ENCODE data around the gene MSI1. TPM values are rescaled to one million over a fixed set of nuclear protein-coding genes. Genes with fewer than 3 reads are reported as not detected.
A peak's percentile ranks its signal among the peaks of the same experiment; 100 is the strongest.

MSI1 gene
- total and polyA plus RNA-seq, 2 of the 13 experiments (the other 11 are each of a cell fraction or from before 2014, with no cell fraction given), result 0.09 to 0.46 TPM

DNA sequence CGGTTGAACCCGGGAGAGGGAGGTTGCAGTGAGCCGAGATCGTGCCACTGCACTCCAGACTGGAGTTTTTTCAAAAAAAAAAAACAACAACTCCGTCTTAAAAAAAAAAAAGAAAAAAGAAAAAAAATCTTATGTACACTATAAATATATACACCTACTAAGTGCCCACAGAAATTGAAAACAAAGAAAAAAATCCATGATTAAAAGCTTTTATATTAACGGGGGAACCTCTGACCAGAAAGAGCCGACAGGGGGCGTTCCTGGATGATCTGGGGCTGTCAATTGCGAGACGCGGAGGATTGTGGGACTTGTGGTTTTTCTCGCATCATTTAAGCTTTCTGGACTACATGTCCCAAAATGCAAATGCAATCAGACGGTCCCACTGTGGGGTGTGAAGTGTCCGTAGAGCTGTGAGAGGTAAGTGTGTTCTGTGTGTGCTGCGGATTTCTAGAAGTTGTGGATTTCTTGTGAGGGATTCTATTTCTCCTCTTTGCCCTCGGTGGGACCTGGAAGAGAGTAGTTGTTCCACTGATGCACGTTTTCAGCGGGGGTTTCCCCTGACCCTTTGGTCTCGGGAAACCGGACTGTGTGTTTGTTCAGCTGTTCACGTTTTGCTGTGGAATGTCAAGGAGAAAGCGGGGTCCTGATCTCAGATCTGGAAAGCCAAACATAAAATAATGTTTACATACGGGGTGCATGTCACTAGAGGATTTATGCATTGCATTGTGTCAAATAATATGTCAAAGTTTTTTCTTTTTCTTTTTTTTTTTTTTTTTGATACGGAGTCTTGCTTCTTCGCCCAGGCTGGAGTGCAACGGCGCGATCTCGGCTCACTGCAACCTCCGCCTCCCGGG is 66.8 kb downstream of the MSI1 start, which contains the start of gene SIRT4 (continued):
- TF ChIP-seq, protein P1, sequence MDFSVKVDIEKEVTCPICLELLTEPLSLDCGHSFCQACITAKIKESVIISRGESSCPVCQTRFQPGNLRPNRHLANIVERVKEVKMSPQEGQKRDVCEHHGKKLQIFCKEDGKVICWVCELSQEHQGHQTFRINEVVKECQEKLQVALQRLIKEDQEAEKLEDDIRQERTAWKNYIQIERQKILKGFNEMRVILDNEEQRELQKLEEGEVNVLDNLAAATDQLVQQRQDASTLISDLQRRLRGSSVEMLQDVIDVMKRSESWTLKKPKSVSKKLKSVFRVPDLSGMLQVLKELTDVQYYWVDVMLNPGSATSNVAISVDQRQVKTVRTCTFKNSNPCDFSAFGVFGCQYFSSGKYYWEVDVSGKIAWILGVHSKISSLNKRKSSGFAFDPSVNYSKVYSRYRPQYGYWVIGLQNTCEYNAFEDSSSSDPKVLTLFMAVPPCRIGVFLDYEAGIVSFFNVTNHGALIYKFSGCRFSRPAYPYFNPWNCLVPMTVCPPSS (IDR thresholded peaks at IDR 0.05), result no peak
- TF ChIP-seq ZNF225 (CRISPR knock-in tag; IDR thresholded peaks at IDR 0.05), result no peak
- TF ChIP-seq ZSCAN31 (CRISPR knock-in tag; IDR thresholded peaks at IDR 0.05; ENCODE audit: low read depth), result 0 out of 2 replicates have a peak, but pooled peaks have one; percentile 20
- TF ChIP-seq, protein P2, sequence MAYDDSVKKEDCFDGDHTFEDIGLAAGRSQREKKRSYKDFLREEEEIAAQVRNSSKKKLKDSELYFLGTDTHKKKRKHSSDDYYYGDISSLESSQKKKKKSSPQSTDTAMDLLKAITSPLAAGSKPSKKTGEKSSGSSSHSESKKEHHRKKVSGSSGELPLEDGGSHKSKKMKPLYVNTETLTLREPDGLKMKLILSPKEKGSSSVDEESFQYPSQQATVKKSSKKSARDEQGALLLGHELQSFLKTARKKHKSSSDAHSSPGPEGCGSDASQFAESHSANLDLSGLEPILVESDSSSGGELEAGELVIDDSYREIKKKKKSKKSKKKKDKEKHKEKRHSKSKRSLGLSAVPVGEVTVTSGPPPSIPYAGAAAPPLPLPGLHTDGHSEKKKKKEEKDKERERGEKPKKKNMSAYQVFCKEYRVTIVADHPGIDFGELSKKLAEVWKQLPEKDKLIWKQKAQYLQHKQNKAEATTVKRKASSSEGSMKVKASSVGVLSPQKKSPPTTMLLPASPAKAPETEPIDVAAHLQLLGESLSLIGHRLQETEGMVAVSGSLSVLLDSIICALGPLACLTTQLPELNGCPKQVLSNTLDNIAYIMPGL (CRISPR knock-in tag; IDR thresholded peaks at IDR 0.05; ENCODE audit: borderline replicate concordance in 1 of 2, low read depth in 1 of 2), result peak; percentile 65 to 67; a peak in 3 of 4 replicates
- TF ChIP-seq RCOR2 (CRISPR knock-in tag; IDR thresholded peaks at IDR 0.05), result 0 out of 2 replicates have a peak, but pooled peaks have one; percentile 10
- TF ChIP-seq, protein P3, sequence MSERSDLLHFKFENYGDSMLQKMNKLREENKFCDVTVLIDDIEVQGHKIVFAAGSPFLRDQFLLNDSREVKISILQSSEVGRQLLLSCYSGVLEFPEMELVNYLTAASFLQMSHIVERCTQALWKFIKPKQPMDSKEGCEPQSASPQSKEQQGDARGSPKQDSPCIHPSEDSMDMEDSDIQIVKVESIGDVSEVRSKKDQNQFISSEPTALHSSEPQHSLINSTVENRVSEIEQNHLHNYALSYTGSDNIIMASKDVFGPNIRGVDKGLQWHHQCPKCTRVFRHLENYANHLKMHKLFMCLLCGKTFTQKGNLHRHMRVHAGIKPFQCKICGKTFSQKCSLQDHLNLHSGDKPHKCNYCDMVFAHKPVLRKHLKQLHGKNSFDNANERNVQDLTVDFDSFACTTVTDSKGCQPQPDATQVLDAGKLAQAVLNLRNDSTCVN (CRISPR knock-in tag; IDR thresholded peaks at IDR 0.05; ENCODE audit: borderline replicate concordance), result 0 out of 2 replicates have a peak, but pooled peaks have one; percentile 31
- TF ChIP-seq, protein P4, sequence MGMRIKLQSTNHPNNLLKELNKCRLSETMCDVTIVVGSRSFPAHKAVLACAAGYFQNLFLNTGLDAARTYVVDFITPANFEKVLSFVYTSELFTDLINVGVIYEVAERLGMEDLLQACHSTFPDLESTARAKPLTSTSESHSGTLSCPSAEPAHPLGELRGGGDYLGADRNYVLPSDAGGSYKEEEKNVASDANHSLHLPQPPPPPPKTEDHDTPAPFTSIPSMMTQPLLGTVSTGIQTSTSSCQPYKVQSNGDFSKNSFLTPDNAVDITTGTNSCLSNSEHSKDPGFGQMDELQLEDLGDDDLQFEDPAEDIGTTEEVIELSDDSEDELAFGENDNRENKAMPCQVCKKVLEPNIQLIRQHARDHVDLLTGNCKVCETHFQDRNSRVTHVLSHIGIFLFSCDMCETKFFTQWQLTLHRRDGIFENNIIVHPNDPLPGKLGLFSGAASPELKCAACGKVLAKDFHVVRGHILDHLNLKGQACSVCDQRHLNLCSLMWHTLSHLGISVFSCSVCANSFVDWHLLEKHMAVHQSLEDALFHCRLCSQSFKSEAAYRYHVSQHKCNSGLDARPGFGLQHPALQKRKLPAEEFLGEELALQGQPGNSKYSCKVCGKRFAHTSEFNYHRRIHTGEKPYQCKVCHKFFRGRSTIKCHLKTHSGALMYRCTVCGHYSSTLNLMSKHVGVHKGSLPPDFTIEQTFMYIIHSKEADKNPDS (CRISPR knock-in tag; IDR thresholded peaks at IDR 0.05), result no peak
- TF ChIP-seq ZNF33A (CRISPR knock-in tag; IDR thresholded peaks at IDR 0.05; ENCODE audit: borderline replicate concordance), result no peak
- no peak for TF ChIP-seq ZNF333 (CRISPR knock-in tag; IDR thresholded peaks at IDR 0.05; ENCODE audit: borderline replicate concordance)
- TF ChIP-seq, protein P5, sequence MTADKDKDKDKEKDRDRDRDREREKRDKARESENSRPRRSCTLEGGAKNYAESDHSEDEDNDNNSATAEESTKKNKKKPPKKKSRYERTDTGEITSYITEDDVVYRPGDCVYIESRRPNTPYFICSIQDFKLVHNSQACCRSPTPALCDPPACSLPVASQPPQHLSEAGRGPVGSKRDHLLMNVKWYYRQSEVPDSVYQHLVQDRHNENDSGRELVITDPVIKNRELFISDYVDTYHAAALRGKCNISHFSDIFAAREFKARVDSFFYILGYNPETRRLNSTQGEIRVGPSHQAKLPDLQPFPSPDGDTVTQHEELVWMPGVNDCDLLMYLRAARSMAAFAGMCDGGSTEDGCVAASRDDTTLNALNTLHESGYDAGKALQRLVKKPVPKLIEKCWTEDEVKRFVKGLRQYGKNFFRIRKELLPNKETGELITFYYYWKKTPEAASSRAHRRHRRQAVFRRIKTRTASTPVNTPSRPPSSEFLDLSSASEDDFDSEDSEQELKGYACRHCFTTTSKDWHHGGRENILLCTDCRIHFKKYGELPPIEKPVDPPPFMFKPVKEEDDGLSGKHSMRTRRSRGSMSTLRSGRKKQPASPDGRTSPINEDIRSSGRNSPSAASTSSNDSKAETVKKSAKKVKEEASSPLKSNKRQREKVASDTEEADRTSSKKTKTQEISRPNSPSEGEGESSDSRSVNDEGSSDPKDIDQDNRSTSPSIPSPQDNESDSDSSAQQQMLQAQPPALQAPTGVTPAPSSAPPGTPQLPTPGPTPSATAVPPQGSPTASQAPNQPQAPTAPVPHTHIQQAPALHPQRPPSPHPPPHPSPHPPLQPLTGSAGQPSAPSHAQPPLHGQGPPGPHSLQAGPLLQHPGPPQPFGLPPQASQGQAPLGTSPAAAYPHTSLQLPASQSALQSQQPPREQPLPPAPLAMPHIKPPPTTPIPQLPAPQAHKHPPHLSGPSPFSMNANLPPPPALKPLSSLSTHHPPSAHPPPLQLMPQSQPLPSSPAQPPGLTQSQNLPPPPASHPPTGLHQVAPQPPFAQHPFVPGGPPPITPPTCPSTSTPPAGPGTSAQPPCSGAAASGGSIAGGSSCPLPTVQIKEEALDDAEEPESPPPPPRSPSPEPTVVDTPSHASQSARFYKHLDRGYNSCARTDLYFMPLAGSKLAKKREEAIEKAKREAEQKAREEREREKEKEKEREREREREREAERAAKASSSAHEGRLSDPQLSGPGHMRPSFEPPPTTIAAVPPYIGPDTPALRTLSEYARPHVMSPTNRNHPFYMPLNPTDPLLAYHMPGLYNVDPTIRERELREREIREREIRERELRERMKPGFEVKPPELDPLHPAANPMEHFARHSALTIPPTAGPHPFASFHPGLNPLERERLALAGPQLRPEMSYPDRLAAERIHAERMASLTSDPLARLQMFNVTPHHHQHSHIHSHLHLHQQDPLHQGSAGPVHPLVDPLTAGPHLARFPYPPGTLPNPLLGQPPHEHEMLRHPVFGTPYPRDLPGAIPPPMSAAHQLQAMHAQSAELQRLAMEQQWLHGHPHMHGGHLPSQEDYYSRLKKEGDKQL (CRISPR knock-in tag; IDR thresholded peaks at IDR 0.05; ENCODE audit: low read depth), result no peak
- TF ChIP-seq, protein P6, sequence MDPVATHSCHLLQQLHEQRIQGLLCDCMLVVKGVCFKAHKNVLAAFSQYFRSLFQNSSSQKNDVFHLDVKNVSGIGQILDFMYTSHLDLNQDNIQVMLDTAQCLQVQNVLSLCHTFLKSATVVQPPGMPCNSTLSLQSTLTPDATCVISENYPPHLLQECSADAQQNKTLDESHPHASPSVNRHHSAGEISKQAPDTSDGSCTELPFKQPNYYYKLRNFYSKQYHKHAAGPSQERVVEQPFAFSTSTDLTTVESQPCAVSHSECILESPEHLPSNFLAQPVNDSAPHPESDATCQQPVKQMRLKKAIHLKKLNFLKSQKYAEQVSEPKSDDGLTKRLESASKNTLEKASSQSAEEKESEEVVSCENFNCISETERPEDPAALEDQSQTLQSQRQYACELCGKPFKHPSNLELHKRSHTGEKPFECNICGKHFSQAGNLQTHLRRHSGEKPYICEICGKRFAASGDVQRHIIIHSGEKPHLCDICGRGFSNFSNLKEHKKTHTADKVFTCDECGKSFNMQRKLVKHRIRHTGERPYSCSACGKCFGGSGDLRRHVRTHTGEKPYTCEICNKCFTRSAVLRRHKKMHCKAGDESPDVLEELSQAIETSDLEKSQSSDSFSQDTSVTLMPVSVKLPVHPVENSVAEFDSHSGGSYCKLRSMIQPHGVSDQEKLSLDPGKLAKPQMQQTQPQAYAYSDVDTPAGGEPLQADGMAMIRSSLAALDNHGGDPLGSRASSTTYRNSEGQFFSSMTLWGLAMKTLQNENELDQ (CRISPR knock-in tag; IDR thresholded peaks at IDR 0.05; ENCODE audit: borderline replicate concordance), result no peak
